SK-N-SH (cell line): ENCODE data around the gene OSBPL5. TPM values are rescaled to one million over a fixed set of nuclear protein-coding genes. Genes with fewer than 3 reads are reported as not detected.

ENCODE experiments used
- CTCF ChIA-PET: fragments of 300-600, 350-600 bp; formaldehyde crosslinking; extraction: SDS; loops from one replicate; lab custom pipeline; 2021; lab: Yijun Ruan, JAX
- POLR2A ChIA-PET: fragments of 350-600 bp; sonication (Branson Sonifier 250); formaldehyde crosslinking; extraction: SDS; loops from one replicate; lab custom pipeline; 2020; ENCODE audit warnings: antibody characterized with exemption, inconsistent platforms; lab: Yijun Ruan, JAX
- DNase-seq: peaks from one replicate; pipeline ENCODE4 v3.0.0; 2012
- H2AFZ ChIP-seq: fragments of 200-600 bp; sonication (generic); 2 replicates; pipeline ENCODE4 v1.8.1; 2016; ENCODE audit warnings: antibody characterized with exemption, mild to moderate bottlenecking, low read depth
- H3F3A ChIP-seq: fragments of 200-600 bp; sonication (generic); replicated peaks from 2 replicates; pipeline ENCODE3; 2016; ENCODE audit warnings: antibody characterized with exemption, mild to moderate bottlenecking; ENCODE audit not compliant: insufficient read depth
- H3K27ac ChIP-seq, 2 experiments: fragments of 200-500 bp in 1 of 2; fragments of 200-600 bp in 1 of 2; sonication (Bioruptor generic) in 1 of 2; sonication (generic), shearing (Covaris generic) in 1 of 2; 2 replicates each; pipeline versions ENCODE4 v1.5.1 to v1.6.1; 2014 to 2016; ENCODE audit warnings: low read depth in 2 of 2, inconsistent platforms in 1 of 2, low read length in 1 of 2, mild to moderate bottlenecking in 1 of 2, mixed read lengths in 1 of 2
- H3K27me3 ChIP-seq: fragments of 200-600 bp; sonication (generic), shearing (Covaris generic); 2 replicates; pipeline ENCODE4 v1.6.1; 2016; ENCODE audit warnings: mixed run types; ENCODE audit not compliant: insufficient read depth
- H3K36me3 ChIP-seq, 2 experiments: fragments of 200-500 bp in 1 of 2; fragments of 200-600 bp in 1 of 2; sonication (Bioruptor generic) in 1 of 2; sonication (generic) in 1 of 2; replicated peaks in 1 of 2; 2 replicates each; pipeline versions ENCODE3 to v1.5.1; 2014 to 2016; ENCODE audit warnings: low read length in 1 of 2, mild to moderate bottlenecking in 1 of 2; ENCODE audit not compliant: insufficient read depth in 2 of 2, control insufficient read depth in 1 of 2
- H3K4me1 ChIP-seq, 2 experiments: fragments of 200-500 bp in 1 of 2; fragments of 200-600 bp in 1 of 2; sonication (Bioruptor generic) in 1 of 2; sonication (generic), shearing (Covaris generic) in 1 of 2; 2 replicates each; pipeline versions ENCODE4 v1.5.1 to v1.6.1; 2014 to 2016; ENCODE audit warnings: low read depth in 1 of 2, low read length in 1 of 2, mixed run types in 1 of 2; ENCODE audit not compliant: insufficient read depth in 2 of 2, control insufficient read depth in 1 of 2
- H3K4me2 ChIP-seq: fragments of 200-600 bp; sonication (generic), shearing (Covaris generic); 2 replicates; pipeline ENCODE4 v1.6.1; 2017; ENCODE audit warnings: mixed run types
- H3K4me3 ChIP-seq, 2 experiments: fragments of 200-500 bp in 1 of 2; fragments of 200-600 bp in 1 of 2; sonication (Bioruptor generic) in 1 of 2; sonication (generic), shearing (Covaris generic) in 1 of 2; 2 replicates each; pipeline versions ENCODE4 v1.5.1 to v1.8.1; 2014 to 2016; ENCODE audit warnings: low read depth in 2 of 2, inconsistent platforms in 1 of 2, low read length in 1 of 2, mild to moderate bottlenecking in 1 of 2, mixed read lengths in 1 of 2, moderate library complexity in 1 of 2
- H3K79me2 ChIP-seq: fragments of 200-600 bp; sonication (generic); 2 replicates; pipeline ENCODE4 v1.8.1; 2017; ENCODE audit warnings: mild to moderate bottlenecking; ENCODE audit not compliant: insufficient read depth
- H3K9ac ChIP-seq: fragments of 200-600 bp; sonication (generic); 2 replicates; pipeline ENCODE4 v1.6.1; 2017; ENCODE audit warnings: mixed run types
- H3K9me2 ChIP-seq: fragments of 200-600 bp; sonication (generic); 2 replicates; pipeline ENCODE4 v1.6.1; 2017; ENCODE audit warnings: mixed run types
- H3K9me3 ChIP-seq: fragments of 200-600 bp; sonication (generic); 2 replicates; pipeline ENCODE4 v1.6.1; 2017; ENCODE audit warnings: mixed run types, mild to moderate bottlenecking, moderate library complexity
- H4K20me1 ChIP-seq: fragments of 200-600 bp; sonication (generic); 2 replicates; pipeline ENCODE4 v1.6.1; 2017; ENCODE audit warnings: mild to moderate bottlenecking, mixed run types; ENCODE audit not compliant: insufficient read depth
- ELF1 ChIP-seq: IDR thresholded peaks from 2 replicates; pipeline ENCODE4 v1.4.0; 2012
- EP300 ChIP-seq, 2 experiments: IDR thresholded peaks; 2 replicates each; pipeline versions ENCODE4 v1.4.0 to v1.6.1; 2012; ENCODE audit warnings: borderline replicate concordance in 1 of 2, low read depth in 1 of 2, low read length in 1 of 2
- EZH2phosphoT487 ChIP-seq: fragments of 200-600 bp; sonication (generic); IDR thresholded peaks from 2 replicates; pipeline ENCODE4 v1.6.1; 2017; ENCODE audit warnings: low read depth, mixed run types, mild to moderate bottlenecking, antibody characterized with exemption, moderate library complexity, borderline replicate concordance
- FOSL2 ChIP-seq: IDR thresholded peaks from 2 replicates; pipeline ENCODE4 v1.4.0; 2012; ENCODE audit warnings: low read depth, mild to moderate bottlenecking, moderate library complexity, borderline replicate concordance
- GABPA ChIP-seq: IDR thresholded peaks from 2 replicates; pipeline ENCODE4 v1.4.0; 2012; ENCODE audit warnings: low read depth, mild to moderate bottlenecking
- GATA2 ChIP-seq: sonication (generic); formaldehyde crosslinking; IDR thresholded peaks from 2 replicates; pipeline ENCODE4 v1.5.0; 2020; ENCODE audit warnings: mild to moderate bottlenecking, missing genetic modification reagents
- MXI1 ChIP-seq: IDR thresholded peaks from 2 replicates; pipeline ENCODE4 v1.6.1; 2012; ENCODE audit warnings: mild to moderate bottlenecking, low read depth, low read length, improper control_type of control experiment
- RXRA ChIP-seq: IDR thresholded peaks from 2 replicates; pipeline ENCODE4 v1.4.0; 2012; ENCODE audit warnings: low read depth, mild to moderate bottlenecking, borderline replicate concordance
- SIN3A ChIP-seq: IDR thresholded peaks from 2 replicates; pipeline ENCODE4 v1.6.1; 2012; ENCODE audit warnings: low read depth, mild to moderate bottlenecking, low read length, moderate library complexity, borderline replicate concordance
- TCF12 ChIP-seq: IDR thresholded peaks from 2 replicates; pipeline ENCODE4 v1.4.0; 2012
- TEAD4 ChIP-seq: IDR thresholded peaks from 2 replicates; pipeline ENCODE4 v1.4.0; 2012; ENCODE audit warnings: mild to moderate bottlenecking, borderline replicate concordance; ENCODE audit not compliant: insufficient read depth
- WGBS: methylation state at CpG from one replicate; pipeline ENCODE4 v1.1.6; 2017; ENCODE audit warnings: low lambda C conversion rate; 5-methylcytosine and 5-hydroxymethylcytosine counted together
- polyA plus RNA-seq, 3 experiments: library from polyadenylated mRNA; depleted of rRNA; stranded (reverse); fragments of >200 nt; gene quantifications; 2 replicates each; pipeline ENCODE4 v1.2.3, GENCODE V29; 2012
- TF ChIP-seq, protein P1 (sequence below): IDR thresholded peaks from 2 replicates; pipeline ENCODE4 v1.4.0; 2012; ENCODE audit warnings: low read depth, borderline replicate concordance
- TF ChIP-seq, protein P2 (sequence below): IDR thresholded peaks from 2 replicates; pipeline ENCODE4; 2012
- TF ChIP-seq, protein P3 (sequence below): fragments of 200-600 bp; sonication (generic); IDR thresholded peaks from 2 replicates; pipeline ENCODE4 v1.6.1; 2017; ENCODE audit warnings: antibody characterized with exemption, mild to moderate bottlenecking, moderate library complexity
- TF ChIP-seq, protein P4 (sequence below): IDR thresholded peaks from 2 replicates; pipeline ENCODE4 v1.4.0; 2012; ENCODE audit warnings: low read depth, borderline replicate concordance

OSBPL5 gene
- polyA plus RNA-seq, 1 of the 3 experiments (the other 2 are of a cell fraction): 10.9 TPM

DNA sequence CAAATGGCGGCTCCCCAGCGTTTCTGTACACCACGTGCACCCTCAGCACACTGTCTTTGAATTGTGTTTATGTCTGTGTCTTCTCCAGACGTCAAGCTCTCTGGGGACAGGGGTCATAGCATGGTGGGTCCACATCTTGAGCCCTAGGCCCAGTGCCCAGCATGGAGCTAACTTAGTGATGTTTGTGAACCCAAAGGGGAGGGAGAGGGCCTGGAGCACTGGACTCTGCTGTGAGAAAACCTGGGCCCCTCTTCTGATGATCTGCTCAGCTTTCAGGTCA, 49.2 kb upstream of the OSBPL5 start:
- Histone ChIP-seq H3K4me2 (no peak overlapping the region), H3K4me3 (no peak overlapping the region), H3K9me3 (peaks cover 5% of the 10 kb centered on the region; the same call in 1 of the 2 replicates), H3K27me3 (no peaks in the 10 kb centered on the region), H3K27ac (no peak overlapping the region), H4K20me1 (no peaks in the 10 kb centered on the region), H3K9ac (no peak overlapping the region), H3K9me2 (no peaks in the 10 kb centered on the region), H2AFZ (no peak overlapping the region), H3K36me3 (no peaks in the 10 kb centered on the region), H3K79me2 (no peaks in the 10 kb centered on the region), H3F3A (no peaks in the 10 kb centered on the region), H3K4me1 (no peaks in the 10 kb centered on the region; a peak in 1 of 4 replicates)
- no peak for DNase-seq
- CTCF ChIA-PET: interaction anchor here (0.9 to 6.0 kb wide), 5 partner anchors 19 to 177 kb away, joined by 3 to 48 read pairs (median 16); no protein-coding TSS in a partner anchor
- POLR2A ChIA-PET: no interaction called here
- WGBS: 52% methylated on average over 4 of the region's 4 CpGs
- TF ChIP-seq, protein P1, sequence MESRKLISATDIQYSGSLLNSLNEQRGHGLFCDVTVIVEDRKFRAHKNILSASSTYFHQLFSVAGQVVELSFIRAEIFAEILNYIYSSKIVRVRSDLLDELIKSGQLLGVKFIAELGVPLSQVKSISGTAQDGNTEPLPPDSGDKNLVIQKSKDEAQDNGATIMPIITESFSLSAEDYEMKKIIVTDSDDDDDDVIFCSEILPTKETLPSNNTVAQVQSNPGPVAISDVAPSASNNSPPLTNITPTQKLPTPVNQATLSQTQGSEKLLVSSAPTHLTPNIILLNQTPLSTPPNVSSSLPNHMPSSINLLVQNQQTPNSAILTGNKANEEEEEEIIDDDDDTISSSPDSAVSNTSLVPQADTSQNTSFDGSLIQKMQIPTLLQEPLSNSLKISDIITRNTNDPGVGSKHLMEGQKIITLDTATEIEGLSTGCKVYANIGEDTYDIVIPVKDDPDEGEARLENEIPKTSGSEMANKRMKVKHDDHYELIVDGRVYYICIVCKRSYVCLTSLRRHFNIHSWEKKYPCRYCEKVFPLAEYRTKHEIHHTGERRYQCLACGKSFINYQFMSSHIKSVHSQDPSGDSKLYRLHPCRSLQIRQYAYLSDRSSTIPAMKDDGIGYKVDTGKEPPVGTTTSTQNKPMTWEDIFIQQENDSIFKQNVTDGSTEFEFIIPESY: no peak
- TF ChIP-seq, protein P2, sequence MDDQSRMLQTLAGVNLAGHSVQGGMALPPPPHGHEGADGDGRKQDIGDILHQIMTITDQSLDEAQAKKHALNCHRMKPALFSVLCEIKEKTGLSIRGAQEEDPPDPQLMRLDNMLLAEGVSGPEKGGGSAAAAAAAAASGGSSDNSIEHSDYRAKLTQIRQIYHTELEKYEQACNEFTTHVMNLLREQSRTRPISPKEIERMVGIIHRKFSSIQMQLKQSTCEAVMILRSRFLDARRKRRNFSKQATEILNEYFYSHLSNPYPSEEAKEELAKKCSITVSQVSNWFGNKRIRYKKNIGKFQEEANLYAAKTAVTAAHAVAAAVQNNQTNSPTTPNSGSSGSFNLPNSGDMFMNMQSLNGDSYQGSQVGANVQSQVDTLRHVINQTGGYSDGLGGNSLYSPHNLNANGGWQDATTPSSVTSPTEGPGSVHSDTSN: no peak
- TF ChIP-seq RXRA (no peak), GATA2 (CRISPR knock-in tag) (no peak), EZH2phosphoT487 (no peak), GABPA (no peak), ELF1 (no peak), TEAD4 (no peak), FOSL2 (no peak), MXI1 (no peak), SIN3A (no peak), TCF12 (no peak), EP300 (IDR thresholded peaks at IDR 0.05; ENCODE audit: borderline replicate concordance in 1 of 2, low read depth in 1 of 2, low read length in 1 of 2) (no peak)
- TF ChIP-seq, protein P3, sequence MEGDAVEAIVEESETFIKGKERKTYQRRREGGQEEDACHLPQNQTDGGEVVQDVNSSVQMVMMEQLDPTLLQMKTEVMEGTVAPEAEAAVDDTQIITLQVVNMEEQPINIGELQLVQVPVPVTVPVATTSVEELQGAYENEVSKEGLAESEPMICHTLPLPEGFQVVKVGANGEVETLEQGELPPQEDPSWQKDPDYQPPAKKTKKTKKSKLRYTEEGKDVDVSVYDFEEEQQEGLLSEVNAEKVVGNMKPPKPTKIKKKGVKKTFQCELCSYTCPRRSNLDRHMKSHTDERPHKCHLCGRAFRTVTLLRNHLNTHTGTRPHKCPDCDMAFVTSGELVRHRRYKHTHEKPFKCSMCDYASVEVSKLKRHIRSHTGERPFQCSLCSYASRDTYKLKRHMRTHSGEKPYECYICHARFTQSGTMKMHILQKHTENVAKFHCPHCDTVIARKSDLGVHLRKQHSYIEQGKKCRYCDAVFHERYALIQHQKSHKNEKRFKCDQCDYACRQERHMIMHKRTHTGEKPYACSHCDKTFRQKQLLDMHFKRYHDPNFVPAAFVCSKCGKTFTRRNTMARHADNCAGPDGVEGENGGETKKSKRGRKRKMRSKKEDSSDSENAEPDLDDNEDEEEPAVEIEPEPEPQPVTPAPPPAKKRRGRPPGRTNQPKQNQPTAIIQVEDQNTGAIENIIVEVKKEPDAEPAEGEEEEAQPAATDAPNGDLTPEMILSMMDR: no peak
- TF ChIP-seq, protein P4, sequence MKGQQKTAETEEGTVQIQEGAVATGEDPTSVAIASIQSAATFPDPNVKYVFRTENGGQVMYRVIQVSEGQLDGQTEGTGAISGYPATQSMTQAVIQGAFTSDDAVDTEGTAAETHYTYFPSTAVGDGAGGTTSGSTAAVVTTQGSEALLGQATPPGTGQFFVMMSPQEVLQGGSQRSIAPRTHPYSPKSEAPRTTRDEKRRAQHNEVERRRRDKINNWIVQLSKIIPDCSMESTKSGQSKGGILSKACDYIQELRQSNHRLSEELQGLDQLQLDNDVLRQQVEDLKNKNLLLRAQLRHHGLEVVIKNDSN: no peak
